NT2/D1 (cell line): ENCODE results near the gene SPAAR.
"Not testable (repeated sequence)": the region's sequence is repeated elsewhere in the genome, so short reads cannot be mapped to it uniquely, and the experiment has no call there.

Experiments
- DNase-seq: peaks from one replicate; pipeline ENCODE4 v3.0.0-alpha.2; 2011; ENCODE audit warnings: low read depth, low spot score
- H3K27me3 ChIP-seq: 2 replicates; pipeline ENCODE4 v1.6.0; 2011; ENCODE audit warnings: mild to moderate bottlenecking; ENCODE audit not compliant: insufficient read length, insufficient read depth
- H3K36me3 ChIP-seq: 2 replicates; pipeline ENCODE4 v1.6.1; 2011; ENCODE audit warnings: mild to moderate bottlenecking, low read length, mixed read lengths; ENCODE audit not compliant: insufficient read depth, insufficient read length
- H3K4me1 ChIP-seq: 2 replicates; pipeline ENCODE4 v1.5.1; 2011; ENCODE audit not compliant: insufficient read depth, insufficient read length
- H3K4me3 ChIP-seq: 2 replicates; pipeline ENCODE4 v1.5.1; 2011; ENCODE audit warnings: low read depth; ENCODE audit not compliant: insufficient read length
- H3K9ac ChIP-seq: 2 replicates; pipeline ENCODE4 v1.6.0; 2011; ENCODE audit warnings: low read depth; ENCODE audit not compliant: insufficient read length
- H3K9me3 ChIP-seq: 2 replicates; pipeline ENCODE4 v1.5.1; 2011; ENCODE audit warnings: mild to moderate bottlenecking, low read length; ENCODE audit not compliant: insufficient read depth
- SUZ12 ChIP-seq: IDR thresholded peaks from 2 replicates; pipeline ENCODE4 v1.6.1; 2011; ENCODE audit not compliant: insufficient read length, insufficient read depth; ENCODE audit errors: extremely low read depth
- YY1 ChIP-seq: IDR thresholded peaks from 2 replicates; pipeline ENCODE4 v1.6.1; 2011; ENCODE audit not compliant: insufficient read length, insufficient read depth
- ZNF274 ChIP-seq: IDR thresholded peaks from 2 replicates; pipeline ENCODE4 v1.6.1; 2011; ENCODE audit warnings: mild to moderate bottlenecking, low read depth, low read length

Gene SPAAR

DNA sequence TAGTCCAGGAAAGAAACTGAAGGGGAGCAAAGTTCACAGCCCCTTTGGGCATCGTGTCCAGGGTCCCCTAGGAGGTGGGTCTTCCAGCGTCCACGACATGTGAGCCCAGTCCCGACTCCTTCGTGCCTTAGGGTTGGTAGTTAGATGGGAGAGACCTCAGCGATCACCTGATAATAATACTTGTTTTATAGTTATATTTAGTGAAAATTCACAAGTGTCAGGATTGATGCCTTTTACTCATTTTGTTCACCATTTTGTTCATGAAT, 20.1 kb downstream of the SPAAR start:
- TF ChIP-seq SUZ12 (no peak), ZNF274 (no peak), YY1 (no peak)
- no peaks in the 10 kb centered on the region for H3K4me1 ChIP-seq
- H3K9ac ChIP-seq: no peak overlapping the region
- H3K27me3 ChIP-seq: no peaks in the 10 kb centered on the region
- no peaks in the 10 kb centered on the region for H3K9me3 ChIP-seq
- no peak for DNase-seq
- no peaks in the 10 kb centered on the region for H3K36me3 ChIP-seq
- no peak overlapping the region for H3K4me3 ChIP-seq

DNA sequence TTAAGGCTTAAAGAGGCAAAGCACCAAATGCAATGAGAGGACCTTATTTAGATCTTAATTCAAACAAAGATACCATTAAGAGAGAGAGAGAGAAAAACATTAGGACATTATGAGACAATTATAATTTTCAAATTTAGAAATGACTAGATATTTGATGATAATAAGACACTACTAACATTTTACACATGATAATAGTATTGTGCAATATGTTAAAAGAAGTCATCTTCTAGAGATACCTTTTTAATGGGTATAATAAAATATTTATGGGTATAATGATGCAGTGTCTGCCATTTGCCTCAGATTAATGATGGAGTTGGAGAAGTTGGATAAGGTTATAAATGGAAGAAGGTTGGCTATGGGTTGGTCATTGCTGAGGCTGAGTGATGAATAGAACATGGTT, 21.2 kb downstream of the SPAAR start:
- TF ChIP-seq ZNF274: no peak
- no peak for TF ChIP-seq SUZ12
- TF ChIP-seq YY1: no peak
- no peak overlapping the region for H3K4me3 ChIP-seq
- no peaks in the 10 kb centered on the region for H3K36me3 ChIP-seq
- no peaks in the 10 kb centered on the region for H3K4me1 ChIP-seq
- DNase-seq: no peak
- H3K27me3 ChIP-seq: no peaks in the 10 kb centered on the region
- H3K9ac ChIP-seq: no peak overlapping the region
- H3K9me3 ChIP-seq: no peaks in the 10 kb centered on the region

DNA sequence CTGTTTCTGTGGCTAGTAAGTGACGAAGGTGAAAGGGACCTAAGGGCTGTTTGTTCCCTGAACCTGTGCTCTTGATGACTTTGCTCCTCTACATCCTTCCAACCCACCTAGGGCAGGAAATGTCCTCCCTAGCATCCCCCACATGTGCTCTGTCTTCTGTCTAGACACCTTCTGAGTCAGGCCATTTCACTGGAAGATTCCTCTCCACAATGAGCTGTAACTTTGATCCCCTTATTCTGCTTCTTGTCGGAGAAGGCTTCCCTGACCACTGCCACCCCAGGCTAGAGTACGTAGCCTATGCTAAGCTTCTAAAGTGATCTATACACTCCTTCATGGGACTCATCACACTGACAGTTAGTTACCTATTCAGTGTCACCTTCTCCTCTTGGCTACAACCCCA, 21.7 kb downstream of the SPAAR start:
- Histone ChIP-seq H3K36me3 (no peaks in the 10 kb centered on the region), H3K4me3 (no peak overlapping the region), H3K4me1 (no peaks in the 10 kb centered on the region), H3K9ac (no peak overlapping the region), H3K27me3 (no peaks in the 10 kb centered on the region), H3K9me3 (no peaks in the 10 kb centered on the region)
- TF ChIP-seq YY1 (no peak), SUZ12 (no peak)
- no peak for DNase-seq

DNA sequence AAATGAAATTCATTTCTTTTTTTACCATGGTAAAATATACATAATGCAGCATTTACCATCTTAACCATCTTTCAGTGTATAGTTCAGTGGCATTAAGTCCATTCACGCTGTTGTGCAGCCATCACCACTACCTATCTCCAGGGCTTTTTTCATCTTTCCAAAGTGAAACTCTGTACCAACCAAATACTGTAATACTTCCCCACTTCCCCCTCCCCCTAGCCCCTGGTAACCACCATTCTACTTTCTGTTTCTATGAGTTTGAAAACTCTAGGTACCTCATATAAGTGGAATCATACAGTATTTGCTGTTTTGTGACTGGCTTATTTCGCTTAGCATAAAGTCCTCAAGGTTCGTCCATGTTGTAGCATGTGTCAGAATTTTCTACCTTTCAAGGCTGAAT, 23.4 kb downstream of the SPAAR start:
- Histone ChIP-seq H3K4me3 (no peak overlapping the region), H3K4me1 (no peaks in the 10 kb centered on the region), H3K27me3 (no peaks in the 10 kb centered on the region), H3K36me3 (no peaks in the 10 kb centered on the region), H3K9me3 (no peaks in the 10 kb centered on the region), H3K9ac (no peak overlapping the region)
- DNase-seq: no peak
- no peak for TF ChIP-seq ZNF274
- no peak for TF ChIP-seq SUZ12
- no peak for TF ChIP-seq YY1

DNA sequence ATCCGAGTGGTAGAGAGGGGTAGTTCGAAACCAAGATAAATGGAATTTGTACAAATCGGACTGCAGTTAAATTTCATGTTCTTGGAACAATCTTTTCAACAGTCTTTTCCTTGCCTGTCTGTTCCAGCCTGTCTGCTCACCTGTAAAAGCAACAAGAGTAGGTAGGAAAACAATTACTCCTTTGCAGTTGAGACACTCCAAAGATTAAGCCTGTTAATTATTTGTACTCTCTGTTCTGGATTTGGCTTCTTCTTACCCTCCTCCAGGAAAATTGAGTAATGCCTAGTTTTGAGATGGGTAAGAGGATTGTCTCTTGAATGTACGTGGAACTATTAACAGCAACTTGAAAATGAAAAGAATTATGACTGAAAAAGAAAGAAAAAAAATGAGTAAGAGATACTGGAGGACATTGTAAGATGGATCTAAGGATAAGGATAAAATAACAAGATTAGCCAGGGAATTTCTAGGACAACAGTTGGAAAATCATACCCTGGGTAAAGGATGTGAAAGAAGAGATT, 24.3 kb downstream of the SPAAR start:
- H3K27me3 ChIP-seq: no peaks in the 10 kb centered on the region
- no peak for TF ChIP-seq SUZ12
- no peak for TF ChIP-seq ZNF274
- no peak for TF ChIP-seq YY1
- H3K9ac ChIP-seq: no peak overlapping the region
- no peaks in the 10 kb centered on the region for H3K36me3 ChIP-seq
- no peak for DNase-seq
- H3K9me3 ChIP-seq: no peaks in the 10 kb centered on the region
- no peak overlapping the region for H3K4me3 ChIP-seq
- no peaks in the 10 kb centered on the region for H3K4me1 ChIP-seq

DNA sequence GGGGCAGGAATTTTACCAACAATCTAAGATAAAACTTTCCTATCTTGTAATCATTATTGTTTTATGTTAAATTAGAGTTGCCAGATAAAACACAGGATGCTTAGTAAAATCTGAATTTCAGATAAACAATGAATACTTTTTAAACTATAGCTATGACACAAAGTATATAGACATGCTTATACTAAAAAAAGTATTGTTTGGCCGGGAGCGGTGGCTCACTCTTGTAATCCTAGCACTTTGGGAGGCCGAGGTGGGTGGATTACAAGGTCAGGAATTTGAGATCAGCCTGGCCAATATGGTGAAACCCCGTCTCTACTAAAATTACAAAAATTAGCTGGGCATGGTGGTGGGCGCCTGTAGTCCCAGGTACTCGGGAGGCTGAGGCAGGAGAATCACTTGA, 24.8 kb downstream of the SPAAR start:
- H3K9me3 ChIP-seq, H3K4me1 ChIP-seq, H3K4me3 ChIP-seq, DNase-seq, H3K9ac ChIP-seq, H3K27me3 ChIP-seq, H3K36me3 ChIP-seq: not testable (repeated sequence)

DNA sequence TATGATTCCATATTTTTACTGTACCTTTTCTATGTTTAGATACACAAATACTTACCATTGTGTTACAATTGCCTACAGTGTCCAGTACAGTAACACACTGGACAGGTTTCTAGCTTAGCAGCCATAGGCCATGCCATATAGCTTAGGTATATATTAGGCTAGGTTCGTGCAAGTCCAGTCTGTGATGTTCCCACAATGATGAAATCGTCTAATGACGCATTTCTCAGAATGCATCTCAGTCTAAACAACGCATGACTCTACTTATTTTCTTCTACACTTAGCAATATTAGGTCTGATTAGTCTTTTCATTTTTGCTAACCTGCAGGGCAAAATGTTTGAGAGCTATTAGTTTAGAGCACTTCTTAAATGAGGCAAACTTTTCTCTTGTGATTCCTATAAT, 26.0 kb downstream of the SPAAR start:
- H3K27me3 ChIP-seq: no peaks in the 10 kb centered on the region
- H3K4me1 ChIP-seq: no peaks in the 10 kb centered on the region
- H3K9ac ChIP-seq: no peak overlapping the region
- no peak for DNase-seq
- no peaks in the 10 kb centered on the region for H3K36me3 ChIP-seq
- TF ChIP-seq YY1 (no peak), ZNF274 (no peak), SUZ12 (no peak)
- no peak overlapping the region for H3K4me3 ChIP-seq
- no peaks in the 10 kb centered on the region for H3K9me3 ChIP-seq

DNA sequence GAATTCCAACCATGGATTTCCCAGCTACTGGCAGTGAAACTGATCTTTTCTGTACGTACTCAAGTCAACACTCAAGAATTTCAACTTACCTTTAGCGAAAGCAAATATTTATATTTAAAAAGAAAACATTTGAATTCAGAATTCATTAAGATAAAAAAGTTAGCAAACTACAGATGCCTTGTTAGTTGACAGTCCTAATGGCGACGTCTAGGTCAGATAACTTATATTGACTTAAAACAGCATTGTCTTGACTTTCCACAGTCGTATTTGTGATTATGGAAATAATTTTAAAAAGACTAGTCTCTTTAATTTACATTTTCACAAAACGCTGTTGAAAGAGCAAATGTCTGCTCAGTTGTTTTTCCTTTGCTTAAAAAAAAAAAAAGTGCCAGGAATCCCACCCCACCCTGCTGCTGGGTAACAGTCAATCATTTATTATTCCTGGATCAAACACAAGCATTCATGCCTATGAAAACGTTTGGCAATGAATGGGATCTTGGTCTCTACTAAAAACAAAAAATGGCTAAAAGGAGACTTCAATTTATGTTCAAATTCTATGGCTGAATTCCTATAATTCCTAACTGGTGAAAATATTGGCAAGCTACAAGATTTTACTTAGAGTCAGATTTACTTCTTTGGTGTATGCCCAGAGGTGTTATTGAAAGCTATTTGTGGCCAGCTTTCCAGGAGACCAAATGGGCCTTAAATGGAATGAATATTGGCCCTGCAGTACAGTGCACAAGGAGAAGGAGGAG, 26.6 kb downstream of the SPAAR start:
- no peaks in the 10 kb centered on the region for H3K4me1 ChIP-seq
- TF ChIP-seq ZNF274 (no peak), SUZ12 (no peak), YY1 (no peak)
- no peaks in the 10 kb centered on the region for H3K27me3 ChIP-seq
- no peak overlapping the region for H3K4me3 ChIP-seq
- no peaks in the 10 kb centered on the region for H3K36me3 ChIP-seq
- no peak for DNase-seq
- no peak overlapping the region for H3K9ac ChIP-seq
- H3K9me3 ChIP-seq: no peaks in the 10 kb centered on the region
